ENCODE measurements around the gene JARID2. TPM values are rescaled to one million over a fixed set of nuclear protein-coding genes. Genes with fewer than 3 reads are reported as not detected.
A peak's percentile ranks its signal among the peaks of the same experiment; 100 is the strongest.

JARID2 gene
- total and polyA plus RNA-seq, 10 of the 15 experiments (the other 5 are each of a cell fraction or from before 2014, with no cell fraction given), result 4.2 to 21.6 (median 11.7) TPM

GRCh38 chr6:15309611-15310283 is 63.9 kb downstream of the JARID2 start:
- FAIRE-seq, result no peak
- 0 out of 2 replicates have a peak overlapping the region, but pooled peaks have one; percentile 71 for H3K4me2 ChIP-seq (ENCODE audit: control insufficient read depth, insufficient read depth)
- H3K27ac ChIP-seq (ENCODE audit: control insufficient read depth, insufficient read depth), result no peak overlapping the region; the same call in 1 of the 2 replicates
- no peaks in the 10 kb centered on the region for H3K27me3 ChIP-seq (replicated peaks in 1 of 2; ENCODE audit: control insufficient read depth in 2 of 2, insufficient read depth in 2 of 2, low read length in 1 of 2)
- ATAC-seq, result no peak
- RAD21 ChIA-PET (ENCODE audit: unreplicated experiment), result no interaction called here
- TF ChIP-seq SMAD5 (IDR thresholded peaks at IDR 0.05; ENCODE audit: low read depth) (no peak), BACH1 (IDR thresholded peaks at IDR 0.05; ENCODE audit: borderline replicate concordance) (no peak), NRF1 (conservative IDR thresholded peaks at IDR 0.05; ENCODE audit: low read depth, low read length) (no peak), EP300 (IDR thresholded peaks at IDR 0.05; ENCODE audit: borderline replicate concordance in 1 of 2, control insufficient read depth in 1 of 2, low read depth in 2 of 2, low read length in 2 of 2) (no peak), MTA2 (IDR thresholded peaks at IDR 0.05; ENCODE audit: low read depth) (no peak), TCF7 (IDR thresholded peaks at IDR 0.05; ENCODE audit: borderline replicate concordance) (no peak), POU2F2 (IDR thresholded peaks at IDR 0.05; ENCODE audit: borderline replicate concordance, low read depth, low read length) (no peak)
- CTCF ChIA-PET, result no interaction called here
- WGBS (ENCODE audit: insufficient coverage, insufficient replicate concordance, low lambda C conversion rate, missing lambda C conversion rate), result 79% methylated on average over 3 of the region's 3 CpGs
- intact Hi-C loops (cut with micrococcal nuclease; ENCODE audit: unreplicated experiment) (loop anchor here (5.0 kb wide), 1 partner anchor 432 kb away; no protein-coding TSS in a partner anchor), in situ Hi-C loops (cut with MboI) (no loop called here)
- H3K4me1 ChIP-seq (ENCODE audit: control insufficient read depth, insufficient read depth, low read length), result peaks cover 62% of the 10 kb centered on the region
- no peak overlapping the region for H3K9ac ChIP-seq (ENCODE audit: control insufficient read depth, insufficient read depth, low read length)
- SMC1A ChIA-PET (ENCODE audit: uncharacterized antibody, unreplicated experiment), result interaction anchor here (20.9 kb wide), 1 partner anchor 12 kb away, joined by 301 read pairs; no protein-coding TSS in a partner anchor
- POLR2A ChIA-PET, result interaction anchor here (0.7 to 1.3 kb wide), 2 partner anchors 11 to 13 kb away, joined by 3 to 5 read pairs; no protein-coding TSS in a partner anchor
- no peaks in the 10 kb centered on the region for H3K9me3 ChIP-seq (replicated peaks; ENCODE audit: control insufficient read depth, insufficient read depth, low read length)
- no peaks in the 10 kb centered on the region for H4K20me1 ChIP-seq (ENCODE audit: control insufficient read depth, insufficient read depth)
- BruUV-seq (replicated peaks), result no TSS peak
- DNase-seq (ENCODE audit: low read depth, low spot score), result no peak
- no peak overlapping the region for H2AFZ ChIP-seq (ENCODE audit: control insufficient read depth, low read depth, low read length)
- H3K4me3 ChIP-seq, result no peak overlapping the region
- peaks cover 95% of the 10 kb centered on the region for H3K79me2 ChIP-seq (ENCODE audit: control insufficient read depth, insufficient read depth, low read length)
- peaks cover 0 to 3% of the 10 kb centered on the region in 2 experiments; a peak in 1 of 4 replicates for H3K36me3 ChIP-seq (ENCODE audit: control insufficient read depth in 2 of 2, insufficient read depth in 2 of 2, low read length in 1 of 2)
